ENCODE data around the gene NTSR1. TPM values are rescaled to one million over a fixed set of nuclear protein-coding genes. Genes with fewer than 3 reads are reported as not detected.

The NTSR1 gene
- total RNA-seq, 3 donors from 2014 or later (not counting 1 experiment from before 2014, with no cell fraction given): 0.11 to 0.45 TPM; not detected in 1

GRCh38 chr20:62811320-62811719 lies 102.7 kb downstream of the NTSR1 start:
- no peak for TF ChIP-seq CTCF (IDR thresholded peaks at IDR 0.05)
- ATAC-seq (no peak), DNase-seq (no peak)
- H3K27me3 ChIP-seq (ENCODE audit: control insufficient read depth, insufficient read depth, low read length): peaks cover 14% of the 10 kb centered on the region
- H3K9me3 ChIP-seq (ENCODE audit: control insufficient read depth, insufficient read depth, low read length): no peaks in the 10 kb centered on the region
- Mint-ChIP-seq H3K27ac (no peak overlapping the region), H3K36me3 (no peaks in the 10 kb centered on the region), H3K4me3 (no peak overlapping the region), H3K9me3 (no peaks in the 10 kb centered on the region), H3K4me1 (peaks cover 0 to 8% of the 10 kb centered on the region in 2 donors), H3K27me3 (ENCODE audit: low read depth in 2 of 2) (peaks cover 0 to 2% of the 10 kb centered on the region in 2 donors)
- 97% methylated on average over 21 of the region's 21 CpGs for WGBS (ENCODE audit: insufficient coverage)
- no peak overlapping the region for H3K4me3 ChIP-seq (ENCODE audit: low read length)
- no peak overlapping the region for H3K27ac ChIP-seq (ENCODE audit: low read length)
- peaks cover 40% of the 10 kb centered on the region for H3K4me1 ChIP-seq (ENCODE audit: control insufficient read depth, insufficient read depth, low read length)
- intact Hi-C loops (cut with micrococcal nuclease): no loop called here
- peaks cover 57% of the 10 kb centered on the region for H3K36me3 ChIP-seq (ENCODE audit: control insufficient read depth, insufficient read depth, low read length)

DNA sequence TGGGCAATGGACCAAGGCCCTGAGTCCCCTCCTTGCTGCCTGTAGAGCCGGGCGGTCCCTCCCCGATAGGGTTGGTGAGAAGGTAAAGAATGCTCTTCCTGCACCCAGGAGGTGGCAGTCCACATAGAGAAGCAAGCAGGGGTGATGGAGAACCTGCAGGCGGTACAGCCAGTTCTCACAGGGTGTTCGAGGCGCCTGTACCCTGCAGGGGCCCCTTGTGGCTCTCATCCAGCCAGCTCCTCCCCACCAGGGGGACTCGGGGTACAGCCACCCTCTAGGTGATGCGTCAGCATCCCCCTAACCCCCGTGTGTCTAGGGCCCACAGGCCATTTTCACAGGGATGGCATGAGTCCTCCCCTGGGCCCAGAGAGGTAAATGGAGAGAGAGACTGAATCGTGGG lies 103.1 kb downstream of the NTSR1 start:
- Mint-ChIP-seq H3K9me3 (no peaks in the 10 kb centered on the region), H3K4me1 (peaks cover 0 to 4% of the 10 kb centered on the region in 2 donors), H3K36me3 (no peaks in the 10 kb centered on the region), H3K27ac (no peak overlapping the region), H3K27me3 (ENCODE audit: low read depth in 2 of 2) (peaks cover 0 to 2% of the 10 kb centered on the region in 2 donors), H3K4me3 (no peak overlapping the region)
- H3K4me1 ChIP-seq (ENCODE audit: control insufficient read depth, insufficient read depth, low read length): peaks cover 39% of the 10 kb centered on the region
- 90% methylated on average over 10 of the region's 10 CpGs for WGBS (ENCODE audit: insufficient coverage)
- H3K36me3 ChIP-seq (ENCODE audit: control insufficient read depth, insufficient read depth, low read length): peaks cover 57% of the 10 kb centered on the region
- H3K27me3 ChIP-seq (ENCODE audit: control insufficient read depth, insufficient read depth, low read length): peaks cover 17% of the 10 kb centered on the region
- TF ChIP-seq CTCF (IDR thresholded peaks at IDR 0.05): no peak
- DNase-seq: no peak
- no peak overlapping the region for H3K4me3 ChIP-seq (ENCODE audit: low read length)
- no peak for ATAC-seq
- H3K27ac ChIP-seq (ENCODE audit: low read length): no peak overlapping the region
- intact Hi-C loops (cut with micrococcal nuclease): no loop called here
- no peaks in the 10 kb centered on the region for H3K9me3 ChIP-seq (ENCODE audit: control insufficient read depth, insufficient read depth, low read length)

Other genes starting within 250 kb of the NTSR1 start
- gene GATA5, start 232.8 kb upstream of the NTSR1 start, total RNA-seq: not detected
- 1 to 10 TPM in 2 of 3 donors, under 1 TPM in 1; 0.59 to 1.4 (median 1.1) TPM for gene SLCO4A1, start 66.3 kb upstream of the NTSR1 start, total RNA-seq
- 10 to 100 TPM in 2 of 3 donors, 1 to 10 TPM in 1; 8.3 to 12.8 (median 10.0) TPM for gene MRGBP, start 87.6 kb downstream of the NTSR1 start, total RNA-seq
- gene OGFR, start 96.0 kb downstream of the NTSR1 start, total RNA-seq: 10 to 100 TPM; 71.0 to 84.0 (median 83.0) TPM
- gene COL9A3, start 108.2 kb downstream of the NTSR1 start, total RNA-seq: 1 to 10 TPM in 1 of 3 donors, not detected in 2; 1.9 TPM
- gene TCFL5, start 153.0 kb downstream of the NTSR1 start, total RNA-seq: 1 to 10 TPM; 5.1 to 8.0 (median 6.4) TPM
- 100 to 1,000 TPM in 1 of 3 donors, 10 to 100 TPM in 2; 79.5 to 116 (median 83.4) TPM for gene DIDO1, start 217.7 kb downstream of the NTSR1 start, total RNA-seq
- 10 to 100 TPM; 45.1 to 60.1 (median 53.1) TPM for gene GID8, start 229.3 kb downstream of the NTSR1 start, total RNA-seq
- gene SLC17A9, start 243.9 kb downstream of the NTSR1 start, total RNA-seq: 10 to 100 TPM; 22.3 to 24.0 (median 23.8) TPM

Measured in natural killer cell (primary cell).